Liver (tissue), 9 donors: Measurements from ENCODE around the gene JDP2. TPM values are rescaled to one million over a fixed set of nuclear protein-coding genes. Genes with fewer than 3 reads are reported as not detected.

ENCODE experiments used
- DNase-seq: peaks from one replicate; pipeline ENCODE4 v3.0.0-alpha.2; 2017; ENCODE audit warnings: low spot score
- H3K27ac ChIP-seq, 2 donors: one replicate each; pipeline ENCODE4 v1.7.0; 2013; ENCODE audit warnings: inconsistent platforms in 2 of 2, low read length in 2 of 2, control low read depth in 1 of 2, low read depth in 1 of 2, mild to moderate bottlenecking in 1 of 2
- H3K27me3 ChIP-seq, 4 donors: one replicate each; pipeline versions ENCODE4 v1.6.1 to v1.7.0; 2013; ENCODE audit warnings: low read length in 3 of 4, inconsistent platforms in 1 of 4, mild to moderate bottlenecking in 1 of 4, moderate library complexity in 1 of 4; ENCODE audit not compliant: control insufficient read depth in 4 of 4, insufficient read depth in 4 of 4
- H3K36me3 ChIP-seq, 4 donors: one replicate each; pipeline versions ENCODE4 v1.6.1 to v1.7.0; 2013; ENCODE audit warnings: low read length in 3 of 4, mild to moderate bottlenecking in 3 of 4, low read depth in 1 of 4, moderate library complexity in 1 of 4; ENCODE audit not compliant: control insufficient read depth in 4 of 4, insufficient read depth in 3 of 4
- H3K4me1 ChIP-seq, 4 donors: one replicate each; pipeline versions ENCODE4 v1.6.1 to v1.7.0; 2013; ENCODE audit warnings: low read length in 3 of 4, mild to moderate bottlenecking in 3 of 4, moderate library complexity in 1 of 4; ENCODE audit not compliant: control insufficient read depth in 4 of 4, insufficient read depth in 4 of 4
- H3K4me3 ChIP-seq, 3 donors: one replicate each; pipeline versions ENCODE4 v1.6.1 to v1.7.0; 2013; ENCODE audit warnings: low read length in 3 of 3, control low read depth in 1 of 3, low read depth in 1 of 3, mild to moderate bottlenecking in 1 of 3
- H3K9ac ChIP-seq, 2 donors: one replicate each; pipeline ENCODE4 v1.7.0; 2013; ENCODE audit warnings: low read length in 2 of 2, mild to moderate bottlenecking in 2 of 2, moderate library complexity in 2 of 2, control low read depth in 1 of 2, low read depth in 1 of 2
- H3K9me3 ChIP-seq, 4 donors: one replicate each; pipeline versions ENCODE4 v1.6.1 to v1.7.0; 2013; ENCODE audit warnings: low read length in 3 of 4; ENCODE audit not compliant: control insufficient read depth in 4 of 4
- CTCF ChIP-seq: fragments of 150-350 bp; IDR thresholded peaks from 2 replicates; pipeline ENCODE4 v1.5.1; 2017; ENCODE audit warnings: improper control_type of control experiment, low read depth, low read length; ENCODE audit not compliant: missing input control
- FOXA1 ChIP-seq: IDR thresholded peaks from 2 replicates; pipeline ENCODE4 v1.6.1; 2016; ENCODE audit warnings: antibody characterized with exemption
- FOXA2 ChIP-seq: IDR thresholded peaks from 2 replicates; pipeline ENCODE4 v1.6.1; 2016; ENCODE audit warnings: antibody characterized with exemption
- HNF4G ChIP-seq: IDR thresholded peaks from 2 replicates; pipeline ENCODE4 v1.6.1; 2016; ENCODE audit warnings: antibody characterized with exemption
- JUND ChIP-seq, 2 donors: IDR thresholded peaks; 2 replicates each; pipeline ENCODE4 v1.6.1; 2016; ENCODE audit warnings: antibody characterized with exemption in 2 of 2
- MAX ChIP-seq: IDR thresholded peaks from 2 replicates; pipeline ENCODE4 v1.6.1; 2016; ENCODE audit warnings: antibody characterized with exemption
- NR2F2 ChIP-seq: IDR thresholded peaks from 2 replicates; pipeline ENCODE4 v1.6.1; 2016; ENCODE audit warnings: antibody characterized with exemption
- RXRA ChIP-seq, 2 donors: IDR thresholded peaks; 2 replicates each; pipeline ENCODE4 v1.6.1; 2017 to 2018; ENCODE audit warnings: antibody characterized with exemption in 2 of 2, mild to moderate bottlenecking in 1 of 2
- SP1 ChIP-seq: IDR thresholded peaks from 2 replicates; pipeline ENCODE4 v1.6.1; 2018; ENCODE audit warnings: antibody characterized with exemption, mild to moderate bottlenecking
- TAF1 ChIP-seq: conservative IDR thresholded peaks from 2 replicates; pipeline ENCODE4 v1.6.1; 2016; ENCODE audit warnings: antibody characterized with exemption, mild to moderate bottlenecking
- YY1 ChIP-seq: IDR thresholded peaks from 2 replicates; pipeline ENCODE4 v1.6.1; 2016; ENCODE audit warnings: antibody characterized with exemption, mild to moderate bottlenecking
- WGBS: extraction: QIAGEN DNeasy Blood & Tissue Kit; methylation state at CpG from one replicate; pipeline ENCODE4 v1.1.7; 2013; 5-methylcytosine and 5-hydroxymethylcytosine counted together
- polyA plus RNA-seq, 2 donors: library from polyadenylated mRNA; stranded (reverse) in 1 of 2; unstranded in 1 of 2; fragments of 200-250 nt in 1 of 2; fragments of >200 nt in 1 of 2; fragmentation: Nextera tagmentation in 1 of 2; extraction: Ambion mirVana in 1 of 2; gene quantifications; one replicate each; pipeline versions ENCODE4 v1.2.1 to v1.2.3, GENCODE V29; 2013 to 2015
- total RNA-seq, 2 donors: library from RNA; depleted of rRNA; stranded (reverse); fragments of >200 nt; gene quantifications; one replicate each; pipeline ENCODE4 v1.2.3, GENCODE V29; 2014
- TF ChIP-seq, protein P1 (sequence below): IDR thresholded peaks from 2 replicates; pipeline ENCODE4 v1.6.1; 2016; ENCODE audit warnings: antibody characterized with exemption
- TF ChIP-seq, protein P2 (sequence below): IDR thresholded peaks from 2 replicates; pipeline ENCODE4 v1.6.1; 2016; ENCODE audit warnings: antibody characterized with exemption, mild to moderate bottlenecking
- donor health status: healthy.
- donor health status: healthy.
- donor health status: healthy.
- donor health status: healthy.
- donor health status: healthy.

The JDP2 gene
- total and polyA plus RNA-seq, 4 donors: 2.4 to 14.6 (median 8.7) TPM

DNA sequence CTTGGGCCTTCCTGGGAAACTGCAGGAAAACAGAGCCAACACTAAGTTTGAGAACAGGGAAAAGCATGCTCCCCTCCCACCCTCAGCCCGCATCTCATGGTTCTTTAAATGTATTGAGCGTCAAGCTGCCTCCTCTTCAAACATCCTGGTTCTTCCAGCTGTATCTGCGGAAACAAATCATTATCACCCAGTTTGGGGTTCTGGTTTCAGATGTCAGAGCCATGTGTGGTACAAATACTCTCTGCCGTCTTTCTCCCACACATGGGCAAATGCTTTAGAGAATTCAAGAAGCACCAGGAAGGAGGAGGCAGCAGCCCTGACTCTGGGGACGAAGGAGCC, 29.1 kb downstream of the JDP2 start:
- WGBS: 94% methylated on average over 5 of the region's 5 CpGs
- Histone ChIP-seq H3K9me3 (no peaks in the 10 kb centered on the region), H3K9ac (no peak overlapping the region), H3K4me3 (no peak overlapping the region), H3K36me3 (peaks cover 0 to 2% (median 0%) of the 10 kb centered on the region in 4 donors), H3K27me3 (no peaks in the 10 kb centered on the region), H3K27ac (no peak overlapping the region), H3K4me1 (peaks cover 20 to 57% (median 34%) of the 10 kb centered on the region in 4 donors)
- no peak for DNase-seq
- TF ChIP-seq FOXA2 (no peak), YY1 (no peak)

GRCh38 chr14:75457648-75458165, 29.9 kb downstream of the JDP2 start:
- WGBS: 95% methylated on average over 10 of the region's 10 CpGs
- peaks cover 13 to 53% (median 28%) of the 10 kb centered on the region in 4 donors for H3K4me1 ChIP-seq
- H3K4me3 ChIP-seq: no peak overlapping the region
- no peak overlapping the region for H3K9ac ChIP-seq
- TF ChIP-seq, protein P1, sequence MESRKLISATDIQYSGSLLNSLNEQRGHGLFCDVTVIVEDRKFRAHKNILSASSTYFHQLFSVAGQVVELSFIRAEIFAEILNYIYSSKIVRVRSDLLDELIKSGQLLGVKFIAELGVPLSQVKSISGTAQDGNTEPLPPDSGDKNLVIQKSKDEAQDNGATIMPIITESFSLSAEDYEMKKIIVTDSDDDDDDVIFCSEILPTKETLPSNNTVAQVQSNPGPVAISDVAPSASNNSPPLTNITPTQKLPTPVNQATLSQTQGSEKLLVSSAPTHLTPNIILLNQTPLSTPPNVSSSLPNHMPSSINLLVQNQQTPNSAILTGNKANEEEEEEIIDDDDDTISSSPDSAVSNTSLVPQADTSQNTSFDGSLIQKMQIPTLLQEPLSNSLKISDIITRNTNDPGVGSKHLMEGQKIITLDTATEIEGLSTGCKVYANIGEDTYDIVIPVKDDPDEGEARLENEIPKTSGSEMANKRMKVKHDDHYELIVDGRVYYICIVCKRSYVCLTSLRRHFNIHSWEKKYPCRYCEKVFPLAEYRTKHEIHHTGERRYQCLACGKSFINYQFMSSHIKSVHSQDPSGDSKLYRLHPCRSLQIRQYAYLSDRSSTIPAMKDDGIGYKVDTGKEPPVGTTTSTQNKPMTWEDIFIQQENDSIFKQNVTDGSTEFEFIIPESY: no peak
- TF ChIP-seq RXRA (IDR thresholded peaks at IDR 0.05): no peak
- no peak for TF ChIP-seq HNF4G
- TF ChIP-seq SP1: no peak
- no peak for TF ChIP-seq YY1
- TF ChIP-seq JUND (IDR thresholded peaks at IDR 0.05): no peak
- no peak for TF ChIP-seq NR2F2
- TF ChIP-seq TAF1: no peak
- no peak for TF ChIP-seq MAX
- no peak for TF ChIP-seq CTCF
- DNase-seq: no peak
- H3K36me3 ChIP-seq: peaks cover 0 to 2% (median 0%) of the 10 kb centered on the region in 4 donors
- H3K27me3 ChIP-seq: no peaks in the 10 kb centered on the region
- no peaks in the 10 kb centered on the region for H3K9me3 ChIP-seq
- no peak overlapping the region for H3K27ac ChIP-seq

DNA sequence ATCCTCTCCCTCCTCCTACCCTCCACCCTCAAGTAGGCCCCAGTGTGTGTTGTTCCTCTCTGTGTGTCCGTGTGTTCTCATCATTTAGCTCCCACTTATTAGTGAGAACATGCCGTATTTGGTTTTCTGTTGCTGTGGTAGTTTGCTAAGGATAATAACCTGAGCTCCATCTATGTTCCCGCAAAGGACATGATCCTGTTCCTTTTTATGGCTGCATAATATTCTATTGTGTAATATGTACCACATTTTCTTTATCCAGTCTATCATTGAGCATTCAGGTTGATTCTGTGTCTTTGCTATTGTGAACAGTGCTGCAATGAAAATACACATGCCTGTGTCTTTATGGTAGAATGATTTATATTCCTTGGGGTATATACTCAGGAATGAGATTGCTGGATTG, 30.5 kb downstream of the JDP2 start:
- peaks cover 9 to 47% (median 22%) of the 10 kb centered on the region in 4 donors for H3K4me1 ChIP-seq
- no peak overlapping the region for H3K27ac ChIP-seq
- WGBS: 87% methylated on average over 3 of the region's 3 CpGs

More for the DNA sequence above, 30.5 kb downstream of the JDP2 start:
- TF ChIP-seq, protein P2, sequence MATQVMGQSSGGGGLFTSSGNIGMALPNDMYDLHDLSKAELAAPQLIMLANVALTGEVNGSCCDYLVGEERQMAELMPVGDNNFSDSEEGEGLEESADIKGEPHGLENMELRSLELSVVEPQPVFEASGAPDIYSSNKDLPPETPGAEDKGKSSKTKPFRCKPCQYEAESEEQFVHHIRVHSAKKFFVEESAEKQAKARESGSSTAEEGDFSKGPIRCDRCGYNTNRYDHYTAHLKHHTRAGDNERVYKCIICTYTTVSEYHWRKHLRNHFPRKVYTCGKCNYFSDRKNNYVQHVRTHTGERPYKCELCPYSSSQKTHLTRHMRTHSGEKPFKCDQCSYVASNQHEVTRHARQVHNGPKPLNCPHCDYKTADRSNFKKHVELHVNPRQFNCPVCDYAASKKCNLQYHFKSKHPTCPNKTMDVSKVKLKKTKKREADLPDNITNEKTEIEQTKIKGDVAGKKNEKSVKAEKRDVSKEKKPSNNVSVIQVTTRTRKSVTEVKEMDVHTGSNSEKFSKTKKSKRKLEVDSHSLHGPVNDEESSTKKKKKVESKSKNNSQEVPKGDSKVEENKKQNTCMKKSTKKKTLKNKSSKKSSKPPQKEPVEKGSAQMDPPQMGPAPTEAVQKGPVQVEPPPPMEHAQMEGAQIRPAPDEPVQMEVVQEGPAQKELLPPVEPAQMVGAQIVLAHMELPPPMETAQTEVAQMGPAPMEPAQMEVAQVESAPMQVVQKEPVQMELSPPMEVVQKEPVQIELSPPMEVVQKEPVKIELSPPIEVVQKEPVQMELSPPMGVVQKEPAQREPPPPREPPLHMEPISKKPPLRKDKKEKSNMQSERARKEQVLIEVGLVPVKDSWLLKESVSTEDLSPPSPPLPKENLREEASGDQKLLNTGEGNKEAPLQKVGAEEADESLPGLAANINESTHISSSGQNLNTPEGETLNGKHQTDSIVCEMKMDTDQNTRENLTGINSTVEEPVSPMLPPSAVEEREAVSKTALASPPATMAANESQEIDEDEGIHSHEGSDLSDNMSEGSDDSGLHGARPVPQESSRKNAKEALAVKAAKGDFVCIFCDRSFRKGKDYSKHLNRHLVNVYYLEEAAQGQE: no peak
- no peak for TF ChIP-seq FOXA1
- no peak for TF ChIP-seq CTCF
- TF ChIP-seq SP1: no peak
- TF ChIP-seq FOXA2: no peak
- TF ChIP-seq YY1: no peak
- DNase-seq: no peak
- no peaks in the 10 kb centered on the region for H3K9me3 ChIP-seq
- H3K36me3 ChIP-seq: peaks cover 0 to 2% (median 0%) of the 10 kb centered on the region in 4 donors
- no peaks in the 10 kb centered on the region for H3K27me3 ChIP-seq
- H3K4me3 ChIP-seq: no peak overlapping the region
- H3K9ac ChIP-seq: no peak overlapping the region
